Measurements from ENCODE around the gene HOXB2. TPM values are rescaled to one million over a fixed set of nuclear protein-coding genes. Genes with fewer than 3 reads are reported as not detected.

The HOXB2 gene
- total RNA-seq, 1 experiment from 2014 or later: not detected

GRCh38 chr17:48577330-48577945 lies 32.5 kb upstream of the HOXB2 start:
- Histone ChIP-seq H3K23ac (ENCODE audit: insufficient read length, low read depth, low read length) (no peak overlapping the region), H3K79me2 (ENCODE audit: insufficient read depth, low read length) (no peaks in the 10 kb centered on the region), H3K56ac (ENCODE audit: insufficient read length, low read depth, low read length) (no peak overlapping the region), H3K27me3 (ENCODE audit: insufficient read depth, low read length) (peaks cover 96% of the 10 kb centered on the region), H2BK5ac (ENCODE audit: insufficient read length, low read length) (no peak overlapping the region), H3K4me2 (ENCODE audit: insufficient read depth, insufficient read length, low read length) (no peak overlapping the region), H3K4me1 (ENCODE audit: insufficient read depth, low read length) (no peaks in the 10 kb centered on the region), H4K8ac (replicated peaks; ENCODE audit: insufficient read length, low read depth, low read length) (no peak overlapping the region), H3K4ac (ENCODE audit: low read depth, low read length) (no peak overlapping the region), H3K14ac (ENCODE audit: insufficient read depth, low read length) (no peak overlapping the region), H4K5ac (ENCODE audit: insufficient read length, low read depth, low read length) (no peak overlapping the region), H2BK20ac (ENCODE audit: low read depth, low read length, poor library complexity, severe bottlenecking) (no peak overlapping the region), H3K9ac (ENCODE audit: extremely low read depth, insufficient read length, low read length) (no peak overlapping the region), H3K9me3 (ENCODE audit: control insufficient read depth, low read depth, low read length) (no peaks in the 10 kb centered on the region), H2BK15ac (ENCODE audit: low read depth, low read length) (no peak overlapping the region), H4K20me1 (ENCODE audit: control insufficient read depth, insufficient read depth, insufficient read length) (no peaks in the 10 kb centered on the region), H2BK12ac (ENCODE audit: insufficient read length, low read depth, low read length) (no peak overlapping the region), H2AK5ac (ENCODE audit: insufficient read length, low read length) (no peak overlapping the region), H3T11ph (ENCODE audit: low read length) (no peak overlapping the region), H3K79me1 (ENCODE audit: insufficient read depth, low read depth, low read length, poor library complexity, severe bottlenecking) (no peaks in the 10 kb centered on the region), H3K27ac (ENCODE audit: insufficient read length, low read depth, low read length) (no peak overlapping the region), H2AFZ (ENCODE audit: low read length) (no peak overlapping the region), H3K18ac (ENCODE audit: insufficient read length, low read depth, low read length) (no peak overlapping the region), H2BK120ac (ENCODE audit: low read depth, low read length, poor library complexity, severe bottlenecking) (no peak overlapping the region), H3K23me2 (ENCODE audit: insufficient read length, low read depth, low read length, poor library complexity, severe bottlenecking) (no peaks in the 10 kb centered on the region), H4K91ac (ENCODE audit: insufficient read length, low read depth, low read length) (no peak overlapping the region)
- no peak for DNase-seq
- Mint-ChIP-seq H3K27me3 (ENCODE audit: low read depth) (peaks cover 45% of the 10 kb centered on the region), H3K4me3 (peak overlapping the region in 1 of 2 experiments; percentile 70; a peak in 3 of 5 replicates), H3K9me3 (peaks cover 7 to 17% of the 10 kb centered on the region in 2 experiments; a peak in 4 of 5 replicates), H3K36me3 (ENCODE audit: insufficient read depth in 1 of 3, low read depth in 3 of 3) (no peaks in the 10 kb centered on the region; a peak in 2 of 7 replicates), H3K27ac (no peak overlapping the region), H3K4me1 (peaks cover 2 to 31% of the 10 kb centered on the region in 2 experiments)
- WGBS (ENCODE audit: extremely low coverage, insufficient read length, low lambda C conversion rate): no CpG with 5 or more reads among the region's 19 CpGs
- no peak for TF ChIP-seq CTCF (conservative IDR thresholded peaks at IDR 0.05)
